NCI-H1417 treated with DMSO at 0.1 percent for 48 hours (cell line): ENCODE data around the gene ACY1.
A peak's percentile ranks its signal among the peaks of the same experiment; 100 is the strongest.

ENCODE experiments used
- DNase-seq: peaks from one replicate; lab custom pipeline; 2025; lab: John Stamatoyannopoulos, UW

Gene ACY1

DNA sequence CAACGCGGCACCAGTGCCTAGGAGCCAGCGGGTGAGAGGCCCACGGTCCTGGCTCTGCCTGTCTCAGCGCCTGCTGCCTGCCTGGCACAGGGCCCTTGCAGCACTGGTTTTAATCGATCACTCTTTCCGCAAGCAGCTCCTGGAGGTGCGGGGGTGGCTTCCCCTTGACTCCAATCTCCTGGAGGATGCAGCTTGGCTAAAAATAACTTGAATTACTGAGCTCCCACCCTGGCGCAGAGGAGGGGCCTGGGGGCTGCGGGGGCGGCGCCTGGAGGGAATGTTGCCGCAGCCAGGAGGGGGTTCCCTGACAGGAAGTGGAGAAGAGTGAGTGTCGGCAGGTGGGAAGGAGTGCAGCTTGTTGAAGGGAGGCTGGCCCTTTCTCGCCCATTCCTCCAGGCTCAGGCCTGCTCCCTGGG, 22.2 kb downstream of the ACY1 start:
- DNase-seq: peak; percentile 46

GRCh38 chr3:52006017-52006819, 22.9 kb downstream of the ACY1 start:
- no peak for DNase-seq

GRCh38 chr3:52006820-52007133, 23.4 kb downstream of the ACY1 start:
- DNase-seq: no peak

DNA sequence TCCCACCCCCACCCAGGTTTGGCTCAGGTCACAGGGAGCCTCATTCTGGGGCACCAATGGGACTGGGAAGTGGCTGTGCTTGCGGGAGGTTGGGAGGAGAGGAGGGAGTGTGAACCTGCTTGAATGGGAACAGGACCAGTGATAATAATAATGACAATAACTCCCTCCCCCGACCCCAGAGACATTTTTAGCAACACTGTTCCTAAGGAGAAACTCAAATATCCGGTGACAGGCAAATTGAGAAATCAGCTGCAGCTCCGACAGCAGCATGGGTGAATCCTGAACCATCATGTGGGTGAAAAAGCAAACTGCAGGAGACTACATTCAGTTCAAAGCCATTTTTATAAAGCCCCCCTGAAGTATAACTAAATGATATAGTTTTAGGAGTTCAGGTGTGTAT, 24.0 kb downstream of the ACY1 start:
- DNase-seq: no peak

DNA sequence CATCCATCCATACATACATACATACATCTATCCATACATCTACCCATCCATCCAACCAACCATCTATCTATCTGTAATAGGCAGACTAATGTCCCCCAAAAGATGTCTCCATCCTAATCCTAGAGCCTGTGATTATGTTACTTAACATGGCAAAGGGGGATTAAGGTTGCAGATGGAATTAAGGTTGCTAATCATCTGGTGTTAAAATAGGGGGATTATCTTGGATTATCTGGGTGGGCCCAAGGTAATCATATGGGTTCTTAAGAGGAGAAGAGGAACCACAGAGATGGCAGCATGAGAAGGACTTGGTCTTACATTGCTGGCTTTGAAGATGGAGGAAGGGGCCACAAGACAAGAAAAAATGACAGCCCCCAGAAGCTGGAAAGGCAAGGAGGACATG, 27.1 kb downstream of the ACY1 start:
- DNase-seq: no peak

DNA sequence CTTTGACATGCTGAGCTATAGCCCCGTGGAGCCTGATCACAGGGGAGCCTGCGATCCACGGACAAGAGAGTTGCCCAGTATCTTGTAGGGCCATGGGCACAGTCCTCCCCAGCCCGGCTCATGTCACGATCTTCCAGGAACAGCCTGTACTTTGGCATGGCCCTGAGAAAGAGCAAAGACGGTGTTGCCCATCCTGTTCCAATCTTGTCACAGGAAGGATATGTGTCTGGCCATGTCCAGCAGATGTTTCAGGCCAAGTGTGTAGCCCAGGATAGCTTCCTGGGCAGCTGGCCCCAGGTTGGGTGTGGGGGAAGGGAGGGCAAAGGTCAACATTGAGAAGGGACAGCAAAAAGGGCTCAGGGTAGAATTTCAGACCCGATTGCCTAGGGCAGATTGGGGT, 29.4 kb downstream of the ACY1 start:
- DNase-seq: no peak

GRCh38 chr3:52013802-52014598, 30.7 kb downstream of the ACY1 start:
- no peak for DNase-seq

DNA sequence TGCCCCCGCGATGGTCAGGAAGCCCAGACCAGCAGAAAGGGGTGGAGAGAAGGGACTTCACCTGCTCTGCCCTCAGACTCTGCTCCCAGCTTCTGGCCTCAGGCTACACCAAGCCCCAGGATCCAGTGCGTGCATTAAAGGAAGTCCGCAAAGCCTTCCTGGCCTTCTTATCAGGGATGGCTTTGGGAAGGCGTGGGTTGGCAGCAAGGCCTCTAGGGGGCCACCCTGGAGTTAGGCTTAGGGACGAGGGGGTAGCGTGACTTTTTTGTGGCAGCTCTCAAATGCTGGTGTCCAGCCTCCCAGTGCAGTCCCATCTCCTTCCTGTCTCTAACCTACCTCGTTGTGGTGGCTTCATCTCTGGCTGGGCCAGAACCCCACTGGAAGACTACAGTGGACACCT, 31.3 kb downstream of the ACY1 start:
- DNase-seq: no peak

DNA sequence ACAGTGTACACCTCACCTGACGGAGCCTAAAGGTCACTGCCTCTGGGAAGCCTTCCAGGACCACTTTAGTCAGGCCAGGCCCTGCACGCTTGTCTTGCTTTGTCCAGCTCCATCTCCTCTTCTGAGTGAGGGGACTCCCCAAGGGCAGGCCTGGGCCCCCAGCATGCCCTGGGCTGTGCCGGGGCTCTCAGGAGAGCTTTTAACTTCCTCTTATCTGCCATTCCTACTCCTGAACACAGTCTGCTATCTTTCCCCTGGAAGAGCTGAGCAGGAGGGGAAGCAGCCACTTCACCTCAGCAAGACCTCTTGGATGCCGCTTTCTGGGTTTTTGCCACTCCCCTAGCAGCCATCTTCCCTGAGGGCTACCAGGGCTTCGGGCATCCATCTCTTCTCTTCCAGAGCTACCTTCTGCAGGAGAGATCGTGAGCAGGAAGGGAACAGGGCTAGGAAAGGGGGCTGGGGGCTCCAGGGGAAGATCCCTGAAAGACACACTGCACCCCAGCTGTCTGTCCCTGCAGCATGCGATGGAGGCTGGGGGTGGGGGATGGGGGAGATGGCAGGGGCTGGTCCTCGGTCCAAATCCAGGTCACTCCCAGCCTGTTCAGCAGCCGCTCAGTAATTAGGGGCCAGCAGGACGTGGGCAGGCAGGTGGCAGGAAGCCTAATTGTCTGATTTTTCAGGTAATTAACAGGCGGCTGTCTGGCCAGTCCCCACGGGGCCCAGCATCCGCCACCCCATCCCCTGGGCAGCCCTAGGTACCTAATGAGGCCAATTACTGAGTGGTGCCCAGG, 32.3 kb downstream of the ACY1 start:
- DNase-seq: peak; percentile 25

GRCh38 chr3:52017586-52017985, 34.3 kb downstream of the ACY1 start:
- no peak for DNase-seq

GRCh38 chr3:52018319-52019000, 35.1 kb downstream of the ACY1 start:
- no peak for DNase-seq

DNA sequence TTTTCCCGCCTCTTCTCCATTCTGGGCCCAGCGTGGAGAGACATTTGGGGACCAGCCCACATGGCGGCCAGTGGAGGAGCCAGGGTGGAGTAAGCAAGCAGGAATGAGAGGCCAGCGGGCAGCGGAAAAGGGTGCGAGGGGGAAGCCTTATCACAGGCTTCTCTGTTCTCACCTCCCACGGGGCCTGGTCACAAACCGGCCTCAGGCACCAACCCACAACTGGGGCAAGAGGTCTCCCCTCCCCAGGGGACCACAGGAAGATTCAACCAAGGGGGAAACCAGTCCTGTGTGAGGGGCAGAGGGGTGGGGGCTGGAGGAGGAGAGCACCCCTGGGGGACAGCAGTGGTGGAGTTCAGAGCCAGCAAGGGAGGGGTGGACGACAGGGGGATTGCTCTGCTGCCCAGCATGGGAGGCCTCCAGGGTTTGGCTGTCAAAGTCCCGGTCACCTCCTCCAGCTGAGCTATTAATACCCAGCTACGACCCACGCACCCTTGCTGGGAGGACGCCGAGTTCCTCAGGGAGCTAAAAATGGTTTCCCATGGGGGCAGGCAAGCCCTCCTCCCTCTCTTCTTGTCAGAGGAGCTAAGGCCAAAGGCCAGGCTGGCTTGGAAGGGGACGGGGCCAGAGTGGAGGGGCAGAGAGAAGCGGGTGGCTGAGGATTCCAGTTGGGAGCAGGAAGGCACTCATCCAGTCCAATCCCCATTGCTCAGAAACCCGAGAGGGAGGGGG, 36.2 kb downstream of the ACY1 start:
- no peak for DNase-seq

DNA sequence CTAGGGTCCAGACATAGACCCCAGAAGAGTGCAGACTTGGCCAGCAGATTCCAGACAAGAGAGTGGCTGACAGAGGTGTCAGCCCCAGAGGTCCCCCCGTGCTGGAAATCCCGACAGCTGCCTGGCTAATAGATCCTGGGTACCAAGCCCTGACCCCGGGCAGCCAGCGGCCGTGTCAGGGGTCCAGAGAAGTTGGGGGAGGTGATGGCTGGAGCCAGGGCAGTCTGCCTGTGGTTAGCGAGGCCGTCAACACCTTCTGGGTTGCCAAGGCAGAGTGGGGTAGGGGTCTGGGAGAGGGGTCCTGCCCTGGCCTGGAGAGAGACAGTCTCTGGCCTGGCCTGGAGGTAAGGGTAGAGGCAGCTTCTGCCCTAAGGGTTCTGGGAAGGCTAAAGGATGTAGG, 37.5 kb downstream of the ACY1 start:
- no peak for DNase-seq

DNA sequence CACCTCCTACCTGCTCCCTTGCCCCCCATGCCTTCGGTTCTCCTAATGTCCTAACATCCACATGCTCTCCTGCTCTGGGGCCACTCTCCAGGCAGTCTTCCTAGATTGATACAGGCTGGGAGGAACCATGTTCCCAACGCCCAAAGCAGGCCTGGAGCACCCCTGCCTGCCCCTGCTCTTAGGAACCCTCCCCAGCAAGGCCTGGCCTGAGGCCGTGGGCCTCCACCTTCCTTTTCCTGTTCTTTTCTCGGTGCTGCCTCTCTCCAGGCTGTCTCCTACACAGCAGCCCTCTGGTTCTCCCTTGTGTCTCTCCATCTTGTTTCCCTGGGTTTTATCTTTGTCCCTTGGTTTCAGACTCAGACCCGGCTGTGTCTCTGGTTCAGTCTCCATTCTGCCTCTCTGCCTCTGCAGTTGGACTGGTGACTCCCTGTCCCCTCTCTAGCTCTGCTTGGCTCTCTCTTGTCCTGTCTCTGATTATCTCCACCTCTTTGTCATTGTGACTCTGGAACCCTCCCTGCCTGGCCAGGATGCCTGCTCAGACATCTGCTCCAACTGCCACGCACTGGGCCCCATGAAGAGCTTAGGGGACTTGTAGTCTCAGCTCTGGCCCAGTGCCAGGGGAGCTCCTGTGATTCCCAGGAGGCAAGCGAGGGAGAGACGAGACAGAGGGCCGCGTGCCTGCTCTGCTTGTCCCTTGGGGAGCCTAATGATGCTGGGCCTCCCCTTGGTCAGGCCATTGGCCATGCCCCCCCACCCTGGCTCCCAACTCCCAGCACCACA, 38.3 kb downstream of the ACY1 start:
- no peak for DNase-seq

- no peak for DNase-seq
Measured at GRCh38 chr3:52022323-52023100, 39.2 kb downstream of the ACY1 start.

DNA sequence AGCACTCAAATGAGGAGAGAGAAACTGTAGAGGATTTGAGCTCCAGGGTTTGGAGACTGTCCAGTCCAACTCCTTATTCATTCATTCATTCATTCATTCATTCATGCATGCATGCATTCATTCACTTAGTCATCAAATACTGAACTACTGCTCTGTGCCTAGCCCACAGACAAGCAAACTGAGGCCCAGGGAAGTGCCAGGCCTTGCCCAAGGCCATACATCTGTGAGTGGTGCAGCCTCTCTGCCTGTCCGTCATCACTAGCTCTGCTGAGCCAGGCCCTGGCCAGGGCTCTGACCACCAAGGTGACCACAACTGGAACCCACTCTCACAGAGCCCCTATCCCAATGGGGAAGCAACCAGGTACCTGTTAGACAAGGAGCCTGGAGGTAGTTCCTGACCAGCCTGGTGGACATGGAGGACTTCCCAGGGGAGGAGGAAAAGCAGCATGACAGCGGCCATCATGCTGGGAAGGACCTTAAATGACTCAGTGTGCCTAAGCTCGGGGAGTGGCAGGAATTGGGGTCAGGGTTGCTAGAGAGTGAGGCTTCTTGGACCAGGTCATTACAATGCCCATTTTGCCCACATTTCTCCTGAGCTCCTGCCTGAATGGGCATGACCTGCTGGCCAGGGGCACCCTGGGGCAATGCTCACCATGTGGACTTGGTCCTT, 39.9 kb downstream of the ACY1 start:
- DNase-seq: no peak

DNA sequence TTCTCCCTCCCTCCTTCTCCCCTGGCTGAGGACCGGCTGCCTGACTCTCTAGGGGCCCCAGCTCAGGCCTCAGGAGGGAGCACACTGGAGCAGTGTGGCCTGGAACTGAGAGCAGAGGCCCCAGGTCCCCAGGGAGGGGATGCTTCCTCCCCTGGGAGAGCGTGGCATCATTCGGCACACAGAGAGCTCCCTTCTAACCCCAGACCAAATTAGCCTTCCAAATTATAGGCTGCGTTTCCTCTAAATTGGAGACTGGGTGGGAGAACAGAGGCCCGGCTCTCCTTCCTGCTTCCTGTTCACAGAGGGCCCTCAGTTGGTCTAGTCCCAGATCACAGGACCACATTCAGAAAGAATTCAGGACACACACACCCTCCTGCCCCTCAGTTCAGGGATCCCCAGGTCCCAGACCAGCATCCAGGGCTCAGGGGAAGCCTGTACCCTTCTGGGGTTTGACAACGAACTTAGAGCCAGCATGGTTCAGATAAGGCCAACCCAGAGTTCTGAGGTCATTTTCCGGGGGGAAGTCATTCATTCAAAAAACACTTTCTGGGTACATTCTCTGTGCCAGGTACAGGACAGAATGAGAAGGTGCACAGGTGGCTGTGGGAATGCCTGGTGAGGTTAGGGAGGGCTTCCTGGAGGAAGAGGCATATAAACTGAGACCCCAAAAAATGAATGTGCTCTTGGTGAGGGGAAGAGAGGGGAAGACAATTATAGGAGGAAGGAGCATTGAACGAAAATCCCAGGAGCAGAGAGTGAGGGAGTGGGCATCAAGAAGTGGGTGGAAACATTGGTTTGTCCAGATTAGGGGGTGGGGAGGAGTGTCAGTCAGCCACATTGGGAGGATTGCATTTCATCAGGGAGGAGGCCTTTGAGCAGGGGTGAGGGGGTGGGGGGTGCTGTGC, 40.8 kb downstream of the ACY1 start:
- no peak for DNase-seq

- DNase-seq: no peak
Measured at GRCh38 chr3:52024765-52025452, 41.6 kb downstream of the ACY1 start.
